ENCODE results near the gene MMP10. TPM values are rescaled to one million over a fixed set of nuclear protein-coding genes. Genes with fewer than 3 reads are reported as not detected.
"Not testable (repeated sequence)": the region's sequence is repeated elsewhere in the genome, so short reads cannot be mapped to it uniquely, and the experiment has no call there.

MMP10 gene
- total RNA-seq, 1 donor = 3.6 TPM

GRCh38 chr11:102760344-102761035, 19.9 kb downstream of the MMP10 start:
- TF ChIP-seq CTCF (IDR thresholded peaks at IDR 0.05; ENCODE audit: insufficient read depth, low read length) = no peak
- H3K4me3 ChIP-seq (ENCODE audit: low read depth, low read length) = no peak overlapping the region
- DNase-seq (ENCODE audit: low read depth) = peak; percentile 99

- H3K4me3 ChIP-seq (ENCODE audit: low read depth, low read length) = no peak overlapping the region
- TF ChIP-seq CTCF (IDR thresholded peaks at IDR 0.05; ENCODE audit: insufficient read depth, low read length) = no peak
- peak; percentile 85 for DNase-seq (ENCODE audit: low read depth)
Observed at GRCh38 chr11:102757823-102758549, 22.4 kb downstream of the MMP10 start.

GRCh38 chr11:102753267-102753666, 27.2 kb downstream of the MMP10 start:
- TF ChIP-seq CTCF (IDR thresholded peaks at IDR 0.05; ENCODE audit: insufficient read depth, low read length) = no peak
- H3K4me3 ChIP-seq (ENCODE audit: low read depth, low read length) = no peak overlapping the region
- DNase-seq (ENCODE audit: low read depth) = no peak

GRCh38 chr11:102751673-102752072, 28.8 kb downstream of the MMP10 start:
- H3K4me3 ChIP-seq (ENCODE audit: low read depth, low read length) = no peak overlapping the region
- TF ChIP-seq CTCF (IDR thresholded peaks at IDR 0.05; ENCODE audit: insufficient read depth, low read length) = no peak
- DNase-seq (ENCODE audit: low read depth) = no peak

- H3K4me3 ChIP-seq (ENCODE audit: low read depth, low read length) = no peak overlapping the region
- no peak for TF ChIP-seq CTCF (IDR thresholded peaks at IDR 0.05; ENCODE audit: insufficient read depth, low read length)
- DNase-seq (ENCODE audit: low read depth) = no peak
Observed at GRCh38 chr11:102749101-102749722, 31.2 kb downstream of the MMP10 start.

- not testable (repeated sequence) for DNase-seq (ENCODE audit: low read depth); H3K4me3 ChIP-seq (ENCODE audit: low read depth, low read length)
Observed at GRCh38 chr11:102746746-102747578, 33.5 kb downstream of the MMP10 start.
